ENCODE results near the gene POTEI. TPM values are rescaled to one million over a fixed set of nuclear protein-coding genes. Genes with fewer than 3 reads are reported as not detected.
"Not testable (repeated sequence)": the region's sequence is repeated elsewhere in the genome, so short reads cannot be mapped to it uniquely, and the experiment has no call there.

Gene POTEI
- total RNA-seq (1 to 10 TPM in 3 of 4 donors, under 1 TPM in 1; 0.79 to 4.5 (median 3.0) TPM), polyA plus RNA-seq (0.16 TPM)
- long read RNA-seq, donor 1, partial matches to known transcripts: 0 of 2 reads
- long read RNA-seq, donor 1, other reads (novel, unspliced or antisense): 2 of 2 reads
- long read RNA-seq, donor 2: 0 reads
- long read RNA-seq, donor 3, partial matches to known transcripts: 0 of 3 reads
- long read RNA-seq, donor 3, other reads (novel, unspliced or antisense): 3 of 3 reads
- long read RNA-seq, donor 4: 0 reads

DNA sequence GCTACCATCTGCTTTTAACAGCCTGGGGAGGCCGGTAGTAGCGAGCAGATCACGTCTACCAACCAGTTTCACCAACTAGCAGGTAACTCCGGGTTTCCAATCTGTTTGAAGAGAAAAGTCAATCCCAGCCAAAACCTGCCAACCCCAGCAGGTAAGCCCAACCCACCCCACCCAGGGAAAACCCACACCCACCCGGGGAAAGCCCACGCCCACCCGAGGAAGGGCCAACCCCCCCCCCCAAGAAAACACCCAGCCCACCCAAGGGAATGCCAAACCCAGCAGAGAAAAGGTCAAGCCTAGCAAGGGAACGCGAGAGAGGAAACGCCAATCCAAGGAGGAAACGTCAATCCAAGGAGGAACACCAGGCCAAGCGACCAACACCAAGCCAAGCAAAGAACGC, at the start of gene POTEI:
TSS of gene POTEI (minus strand) at position 101 of the 400 bp plus-strand sequence. CDS start at position 8, 93 bp downstream.
- WGBS: 73% methylated on average over 3 of the region's 13 CpGs
- H3K4me3 ChIP-seq (ENCODE audit: low read length); DNase-seq; intact Hi-C loops (cut with DNase I); H3K27ac ChIP-seq (ENCODE audit: low read length); H3K4me1 ChIP-seq (ENCODE audit: control insufficient read depth, insufficient read depth, low read length); H3K27me3 ChIP-seq (ENCODE audit: control insufficient read depth, insufficient read depth); ATAC-seq; H3K9me3 ChIP-seq (ENCODE audit: control insufficient read depth, low read length): not testable (repeated sequence)

DNA sequence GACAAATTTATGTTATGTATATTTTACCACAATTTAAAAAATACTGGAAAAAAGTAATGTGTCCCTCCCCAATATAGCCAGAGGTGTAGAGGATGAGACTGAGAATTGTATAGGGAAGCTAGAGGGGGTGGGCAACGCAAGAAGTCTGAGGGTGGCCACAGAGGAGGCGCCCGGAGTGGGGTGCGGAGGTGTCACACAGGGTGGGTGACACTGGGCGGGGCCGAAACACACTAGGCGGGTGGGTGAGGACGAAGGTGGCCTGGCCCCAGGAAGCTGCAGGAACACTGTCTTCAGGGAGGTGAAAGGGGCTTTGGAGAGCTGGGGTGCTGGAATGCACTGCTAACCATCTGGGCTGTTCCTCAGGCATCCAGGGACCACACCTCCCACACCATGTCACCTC, 47.3 kb upstream of the POTEI start:
- DNase-seq; ATAC-seq; intact Hi-C loops (cut with DNase I); H3K4me3 ChIP-seq (ENCODE audit: low read length); H3K27me3 ChIP-seq (ENCODE audit: control insufficient read depth, insufficient read depth); H3K4me1 ChIP-seq (ENCODE audit: control insufficient read depth, insufficient read depth, low read length); H3K27ac ChIP-seq (ENCODE audit: low read length); H3K9me3 ChIP-seq (ENCODE audit: control insufficient read depth, low read length): not testable (repeated sequence)
- no CpG with 5 or more reads among the region's 8 CpGs for WGBS

DNA sequence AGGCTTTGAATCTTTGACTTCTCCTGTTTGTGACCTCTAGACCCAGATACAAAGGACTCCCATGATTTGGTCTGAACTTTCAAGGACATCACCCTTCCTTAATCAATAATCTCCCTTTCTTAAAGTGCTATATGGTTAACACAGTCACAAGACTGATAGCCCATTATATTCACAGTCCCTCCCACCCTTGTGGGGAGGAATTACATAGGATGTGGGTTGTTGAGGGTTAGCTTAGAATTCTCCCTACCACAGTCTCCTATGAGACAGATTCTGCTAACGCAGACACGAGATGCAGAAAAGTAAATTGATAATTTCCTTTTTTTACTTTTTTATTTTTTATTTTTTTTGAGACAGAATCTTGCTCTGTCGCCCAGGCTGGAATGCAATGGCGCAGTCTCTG, 45.0 kb upstream of the POTEI start:
- ATAC-seq; H3K27me3 ChIP-seq (ENCODE audit: control insufficient read depth, insufficient read depth); intact Hi-C loops (cut with DNase I); DNase-seq; H3K4me1 ChIP-seq (ENCODE audit: control insufficient read depth, insufficient read depth, low read length); H3K27ac ChIP-seq (ENCODE audit: low read length); H3K9me3 ChIP-seq (ENCODE audit: control insufficient read depth, low read length); H3K4me3 ChIP-seq (ENCODE audit: low read length): not testable (repeated sequence)
- no CpG with 5 or more reads among the region's 4 CpGs for WGBS

DNA sequence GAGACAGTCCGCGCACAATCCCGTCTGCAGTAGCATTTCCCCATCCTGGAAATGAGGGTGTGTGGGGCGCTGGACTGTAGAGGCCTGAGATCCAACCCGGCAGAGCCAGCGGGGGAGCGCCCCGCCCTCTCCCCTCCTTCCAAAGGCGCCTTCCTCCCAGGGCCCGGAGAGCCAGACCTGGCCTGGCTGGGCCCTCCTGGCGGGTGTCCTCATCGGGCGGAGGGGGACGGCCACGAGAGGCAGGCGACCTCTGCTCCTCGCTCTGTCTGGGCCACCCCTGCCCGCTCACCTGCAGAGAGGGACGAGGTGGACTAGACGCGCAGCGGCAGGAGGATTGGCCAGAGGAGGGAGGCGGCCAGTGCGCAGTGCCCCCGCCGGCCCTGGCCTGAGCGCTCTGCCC, 40.3 kb upstream of the POTEI start:
- ATAC-seq: peak in 1 of 2 donors; percentile 20
- H3K4me3 ChIP-seq (ENCODE audit: low read length): not testable (repeated sequence)

DNA sequence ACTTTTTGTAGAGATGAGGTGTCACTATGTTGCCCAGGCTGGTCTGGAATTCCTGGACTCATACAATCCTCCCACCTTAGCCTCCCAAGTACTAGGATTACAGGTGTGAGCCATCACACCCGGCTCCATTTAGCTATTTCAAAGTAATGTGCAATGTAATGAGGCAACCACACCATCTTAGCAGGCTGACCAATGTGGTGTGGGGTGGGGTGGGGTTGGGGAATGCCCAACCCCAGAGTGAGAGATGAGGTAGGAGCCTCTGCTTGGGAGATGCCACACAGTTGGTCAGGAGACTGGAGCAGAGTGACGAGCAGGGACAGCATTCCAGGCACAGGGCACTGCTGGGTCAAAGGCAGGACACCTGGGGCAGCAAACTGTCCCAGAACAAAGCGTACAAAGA, 39.3 kb upstream of the POTEI start:
- DNase-seq; intact Hi-C loops (cut with DNase I); H3K27ac ChIP-seq (ENCODE audit: low read length); ATAC-seq; H3K4me3 ChIP-seq (ENCODE audit: low read length); H3K9me3 ChIP-seq (ENCODE audit: control insufficient read depth, low read length); H3K27me3 ChIP-seq (ENCODE audit: control insufficient read depth, insufficient read depth); H3K4me1 ChIP-seq (ENCODE audit: control insufficient read depth, insufficient read depth, low read length): not testable (repeated sequence)
- no CpG with 5 or more reads among the region's 3 CpGs for WGBS

More for the DNA sequence above, 40.3 kb upstream of the POTEI start:
- DNase-seq; intact Hi-C loops (cut with DNase I); H3K27ac ChIP-seq (ENCODE audit: low read length); H3K4me1 ChIP-seq (ENCODE audit: control insufficient read depth, insufficient read depth, low read length); H3K27me3 ChIP-seq (ENCODE audit: control insufficient read depth, insufficient read depth); H3K9me3 ChIP-seq (ENCODE audit: control insufficient read depth, low read length): not testable (repeated sequence)
- no CpG with 5 or more reads among the region's 27 CpGs for WGBS

DNA sequence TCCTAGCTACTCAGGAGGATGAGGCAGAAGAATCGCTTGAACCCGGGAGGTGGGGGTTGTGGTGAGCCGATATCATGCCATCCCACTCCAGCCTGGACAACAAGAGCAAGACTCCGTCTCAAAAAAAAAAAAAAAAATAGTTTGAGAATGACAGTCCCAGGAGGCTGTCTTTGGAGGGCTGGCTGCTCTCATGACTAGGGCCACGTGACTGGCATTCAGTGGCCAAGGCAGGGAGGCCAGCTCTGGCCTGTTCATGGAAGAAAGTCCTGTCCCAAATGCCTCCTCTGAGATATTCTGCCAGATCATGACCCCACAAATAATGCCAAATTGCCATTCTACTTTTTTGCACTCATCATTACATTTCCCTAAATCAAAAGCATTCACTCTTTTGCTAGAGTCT, 35.9 kb upstream of the POTEI start:
- no CpG with 5 or more reads among the region's 5 CpGs for WGBS
- H3K27ac ChIP-seq (ENCODE audit: low read length); H3K4me1 ChIP-seq (ENCODE audit: control insufficient read depth, insufficient read depth, low read length); H3K4me3 ChIP-seq (ENCODE audit: low read length); H3K27me3 ChIP-seq (ENCODE audit: control insufficient read depth, insufficient read depth); DNase-seq; intact Hi-C loops (cut with DNase I); ATAC-seq; H3K9me3 ChIP-seq (ENCODE audit: control insufficient read depth, low read length): not testable (repeated sequence)

DNA sequence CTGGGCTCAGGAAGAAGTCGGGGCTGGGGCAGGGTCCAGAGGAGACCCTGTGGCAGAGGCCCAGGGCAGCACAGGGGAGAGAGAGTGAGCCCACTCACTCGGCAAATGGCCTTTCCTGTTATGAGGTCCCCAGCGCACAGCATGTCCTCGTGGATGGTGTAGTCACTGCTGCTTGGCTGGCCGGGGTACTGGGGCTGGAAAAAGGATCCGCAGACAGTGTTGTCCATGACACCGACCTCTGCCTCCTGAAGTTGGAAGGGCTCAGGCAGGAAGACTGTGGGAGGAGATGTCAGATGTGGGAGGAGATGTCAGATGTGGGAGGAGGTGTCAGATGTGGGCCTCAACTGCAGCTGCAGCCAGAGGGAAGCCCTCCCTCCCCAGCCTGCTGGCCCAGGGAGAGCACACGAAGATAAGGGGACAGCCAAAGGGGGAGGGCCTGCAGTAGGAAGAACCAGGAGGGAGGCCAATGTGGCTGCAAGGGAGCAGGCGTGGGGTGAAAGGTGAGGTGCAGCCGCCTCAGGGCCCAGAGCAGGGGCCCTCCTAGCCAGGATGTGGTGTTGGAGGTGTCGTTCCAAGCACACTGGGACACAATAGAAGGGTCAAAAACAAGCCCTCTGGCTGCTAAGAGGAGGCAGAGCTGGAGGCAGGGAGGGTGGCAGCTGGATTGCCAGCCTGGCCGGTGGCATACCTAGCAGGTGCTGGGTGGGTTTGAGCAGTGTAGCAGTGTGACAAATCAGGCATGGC, 34.8 kb upstream of the POTEI start:
- 0% methylated on average over 1 of the region's 12 CpGs for WGBS
- H3K27ac ChIP-seq (ENCODE audit: low read length); H3K4me3 ChIP-seq (ENCODE audit: low read length); H3K4me1 ChIP-seq (ENCODE audit: control insufficient read depth, insufficient read depth, low read length); H3K27me3 ChIP-seq (ENCODE audit: control insufficient read depth, insufficient read depth); DNase-seq; intact Hi-C loops (cut with DNase I); H3K9me3 ChIP-seq (ENCODE audit: control insufficient read depth, low read length): not testable (repeated sequence)
- peak; percentile 92 for ATAC-seq

DNA sequence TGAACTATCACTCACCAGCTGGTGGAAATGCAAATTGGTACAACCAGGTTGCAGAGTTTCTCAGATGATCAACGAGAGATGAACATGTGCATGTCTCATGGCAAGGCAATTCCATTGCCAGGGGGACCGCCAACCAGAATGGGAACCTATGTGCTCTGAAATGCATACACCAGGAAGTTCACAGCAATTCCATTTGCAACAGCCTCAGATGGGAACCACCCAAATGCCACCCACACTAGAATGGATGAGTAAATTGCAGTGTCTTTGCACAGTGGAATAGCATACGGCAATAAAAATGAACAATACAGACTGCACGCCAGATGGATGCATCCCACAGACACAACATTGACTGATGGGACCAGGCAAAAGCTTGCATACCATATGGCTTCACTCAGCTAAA, 33.7 kb upstream of the POTEI start:
- no CpG with 5 or more reads among the region's 4 CpGs for WGBS
- H3K27ac ChIP-seq (ENCODE audit: low read length); H3K9me3 ChIP-seq (ENCODE audit: control insufficient read depth, low read length); H3K4me1 ChIP-seq (ENCODE audit: control insufficient read depth, insufficient read depth, low read length); ATAC-seq; H3K27me3 ChIP-seq (ENCODE audit: control insufficient read depth, insufficient read depth); DNase-seq; intact Hi-C loops (cut with DNase I); H3K4me3 ChIP-seq (ENCODE audit: low read length): not testable (repeated sequence)

DNA sequence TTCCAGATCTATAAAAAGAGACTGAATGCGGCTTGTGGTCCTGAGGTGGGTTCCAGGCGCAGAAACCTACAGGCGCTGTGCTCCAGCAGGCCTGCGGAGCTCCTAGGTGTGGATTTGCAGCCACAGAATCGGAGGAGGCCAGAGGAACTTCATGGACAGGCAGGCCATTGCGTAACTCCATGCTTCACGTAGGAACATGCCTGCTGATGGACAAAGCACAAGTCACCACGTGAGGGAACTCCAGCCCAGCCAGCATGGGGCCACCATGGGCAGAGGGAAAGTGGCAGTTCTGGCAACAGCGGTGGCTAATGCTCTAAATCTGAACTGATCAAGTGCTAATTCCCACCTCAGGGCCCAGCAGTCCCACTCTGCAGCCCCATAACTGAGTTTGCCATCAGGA, 29.1 kb upstream of the POTEI start:
- H3K27ac ChIP-seq (ENCODE audit: low read length); H3K9me3 ChIP-seq (ENCODE audit: control insufficient read depth, low read length); DNase-seq; H3K27me3 ChIP-seq (ENCODE audit: control insufficient read depth, insufficient read depth); H3K4me3 ChIP-seq (ENCODE audit: low read length); H3K4me1 ChIP-seq (ENCODE audit: control insufficient read depth, insufficient read depth, low read length); intact Hi-C loops (cut with DNase I): not testable (repeated sequence)
- peak in 1 of 2 donors; percentile 50 for ATAC-seq
- no CpG with 5 or more reads among the region's 9 CpGs for WGBS

DNA sequence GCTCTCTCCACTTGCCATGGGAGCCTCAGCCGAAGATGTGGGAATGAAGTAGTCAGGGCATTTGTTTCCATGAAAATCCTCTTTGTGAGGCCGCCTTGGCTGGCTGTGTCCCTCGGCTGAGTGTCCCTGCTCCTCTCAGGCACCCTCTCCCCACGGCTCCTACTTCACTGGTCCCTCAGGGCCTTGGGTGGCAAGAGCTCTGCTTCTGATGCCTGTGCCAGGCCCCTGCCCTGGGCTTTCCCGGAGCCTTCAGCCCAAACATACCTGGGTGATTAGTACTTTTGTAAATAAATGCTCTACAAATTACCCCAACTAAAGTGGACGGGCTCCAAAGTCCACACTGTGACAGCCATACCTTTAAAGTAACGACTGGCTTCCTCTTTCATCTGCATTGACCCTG, 27.5 kb upstream of the POTEI start:
- ATAC-seq; H3K9me3 ChIP-seq (ENCODE audit: control insufficient read depth, low read length); H3K4me1 ChIP-seq (ENCODE audit: control insufficient read depth, insufficient read depth, low read length); H3K27ac ChIP-seq (ENCODE audit: low read length); intact Hi-C loops (cut with DNase I); H3K4me3 ChIP-seq (ENCODE audit: low read length); H3K27me3 ChIP-seq (ENCODE audit: control insufficient read depth, insufficient read depth); DNase-seq: not testable (repeated sequence)
- WGBS: no CpG with 5 or more reads among the region's 7 CpGs

DNA sequence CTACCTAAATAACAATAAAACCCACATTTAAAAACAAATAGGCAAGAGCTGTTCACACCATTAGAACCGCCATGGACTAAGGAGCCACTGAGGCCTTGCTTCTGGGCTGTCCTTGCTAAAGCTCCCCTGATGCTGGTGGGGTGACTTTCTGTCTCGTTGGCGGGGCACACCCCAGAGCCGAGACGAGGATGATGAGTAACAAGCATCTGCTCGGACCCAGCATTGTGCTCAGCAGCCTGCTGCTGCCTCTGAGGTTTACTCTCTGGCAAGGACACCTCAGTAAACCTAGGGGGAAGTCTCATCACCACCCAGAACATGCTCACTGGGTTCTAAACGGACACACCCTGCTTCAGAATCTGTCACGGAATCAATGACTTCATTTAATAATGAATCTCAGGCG, 22.5 kb upstream of the POTEI start:
- H3K27ac ChIP-seq (ENCODE audit: low read length); intact Hi-C loops (cut with DNase I); H3K4me1 ChIP-seq (ENCODE audit: control insufficient read depth, insufficient read depth, low read length); H3K4me3 ChIP-seq (ENCODE audit: low read length); H3K9me3 ChIP-seq (ENCODE audit: control insufficient read depth, low read length); DNase-seq; H3K27me3 ChIP-seq (ENCODE audit: control insufficient read depth, insufficient read depth); ATAC-seq: not testable (repeated sequence)
- WGBS: no CpG with 5 or more reads among the region's 9 CpGs
